ENCODE data around the gene HECTD4.
"Not testable (repeated sequence)": the region's sequence is repeated elsewhere in the genome, so short reads cannot be mapped to it uniquely, and the experiment has no call there.

HECTD4 gene

GRCh38 chr12:112401903-112402498 lies 19.8 kb upstream of the HECTD4 start:
- no peak for DNase-seq

GRCh38 chr12:112401054-112401453 lies 18.8 kb upstream of the HECTD4 start:
- DNase-seq = no peak

GRCh38 chr12:112393328-112393727 lies 11.1 kb upstream of the HECTD4 start:
- no peak for DNase-seq

DNA sequence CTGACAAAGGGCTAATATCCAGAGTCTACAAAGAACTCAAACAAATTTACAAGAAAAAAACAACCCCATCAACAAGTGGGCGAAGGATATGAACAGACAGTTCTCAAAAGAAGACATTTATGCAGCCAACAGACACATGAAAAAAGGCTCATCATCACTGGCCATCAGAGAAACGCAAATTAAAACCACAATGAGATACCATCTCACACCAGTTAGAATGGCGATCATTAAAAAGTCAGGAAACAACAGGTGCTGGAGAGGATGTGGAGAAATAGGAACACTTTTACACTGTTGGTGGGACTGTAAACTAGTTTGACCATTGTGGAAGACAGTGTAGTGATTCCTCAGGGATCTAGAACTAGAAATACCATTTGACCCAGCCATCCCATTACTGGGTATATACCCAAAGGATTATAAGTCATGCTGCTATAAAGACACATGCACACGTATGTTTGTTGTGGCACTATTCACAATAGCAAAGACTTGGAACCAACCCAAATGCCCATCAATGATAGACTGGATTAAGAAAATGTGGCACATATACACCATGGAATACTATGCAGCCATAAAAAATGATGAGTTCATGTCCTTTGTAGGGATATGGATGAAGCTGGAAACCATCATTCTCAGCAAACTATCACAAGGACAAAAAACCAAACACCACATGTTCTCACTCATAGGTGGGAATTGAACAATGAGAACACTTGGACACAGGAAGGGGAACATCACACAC lies 7.9 kb upstream of the HECTD4 start:
- not testable (repeated sequence) for DNase-seq

DNA sequence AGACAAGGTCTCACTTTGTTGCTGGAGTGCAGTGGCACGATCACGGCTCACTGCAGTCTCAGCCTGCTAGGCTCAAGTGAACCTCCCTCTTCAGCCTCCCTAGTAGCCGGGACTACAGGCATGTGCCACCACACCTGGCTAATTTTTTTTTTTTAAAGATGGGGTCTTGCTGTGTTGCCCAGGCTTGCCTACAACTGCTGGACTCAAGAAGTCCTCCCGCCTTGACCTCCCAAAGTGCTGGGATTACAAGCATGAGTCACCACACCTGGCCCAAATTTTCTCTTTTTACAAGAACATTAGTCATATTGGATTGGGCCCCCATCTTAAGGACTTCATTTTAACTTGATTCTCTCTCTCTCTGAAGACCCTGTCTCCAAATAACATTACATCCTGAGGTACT lies 7.0 kb upstream of the HECTD4 start:
- DNase-seq = no peak

DNA sequence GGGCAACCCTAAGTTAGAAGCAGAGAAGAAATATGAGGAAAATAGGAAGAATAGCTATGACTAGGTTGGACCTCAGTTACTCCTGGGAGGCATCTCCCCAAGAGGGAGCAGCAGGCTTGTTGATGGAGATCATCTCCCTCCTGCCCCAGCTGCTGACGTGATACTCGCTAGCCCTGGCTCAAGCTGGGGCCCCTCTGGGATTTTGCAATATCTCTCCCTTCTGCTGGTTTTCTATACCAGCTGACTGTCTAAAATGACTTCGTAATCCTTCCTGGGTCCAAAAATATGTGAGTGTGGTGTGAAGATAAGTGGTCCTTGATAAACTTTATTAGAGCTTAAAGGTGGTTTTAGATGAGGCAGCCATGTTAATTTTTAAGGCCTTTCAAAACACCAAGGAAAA lies 4.5 kb upstream of the HECTD4 start:
- no peak for DNase-seq

- DNase-seq = no peak
These were observed 635 bp upstream of the HECTD4 start for GRCh38 chr12:112382866-112383265.

DNA sequence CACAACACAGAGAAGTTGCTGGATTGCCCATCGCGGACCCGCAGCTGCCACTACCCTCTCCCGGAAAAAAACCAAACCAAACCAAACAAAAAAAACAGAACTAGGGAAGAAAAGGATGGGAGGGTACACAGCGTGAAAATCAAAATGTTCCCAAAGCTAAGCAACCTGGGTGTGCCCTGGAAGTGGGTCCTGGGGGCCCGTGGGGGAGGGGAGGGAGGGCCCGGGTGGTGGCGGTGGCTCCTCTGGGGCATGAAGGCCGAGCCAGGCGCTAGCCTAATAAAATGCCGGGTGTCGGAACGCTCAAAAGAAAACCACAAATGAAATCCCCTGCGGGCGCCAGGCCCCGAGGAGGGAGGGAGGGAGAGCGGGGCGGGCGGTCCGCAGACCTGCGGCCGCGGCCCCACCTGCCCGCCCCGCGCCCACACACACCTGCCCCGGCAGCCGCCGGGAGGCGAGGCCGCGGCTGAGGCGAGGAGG lies 787 bp downstream of the HECTD4 start:
- peak; percentile 34 to 38 for DNase-seq

- DNase-seq = no peak
These were observed 1.4 kb downstream of the HECTD4 start for GRCh38 chr12:112380663-112381405.

DNA sequence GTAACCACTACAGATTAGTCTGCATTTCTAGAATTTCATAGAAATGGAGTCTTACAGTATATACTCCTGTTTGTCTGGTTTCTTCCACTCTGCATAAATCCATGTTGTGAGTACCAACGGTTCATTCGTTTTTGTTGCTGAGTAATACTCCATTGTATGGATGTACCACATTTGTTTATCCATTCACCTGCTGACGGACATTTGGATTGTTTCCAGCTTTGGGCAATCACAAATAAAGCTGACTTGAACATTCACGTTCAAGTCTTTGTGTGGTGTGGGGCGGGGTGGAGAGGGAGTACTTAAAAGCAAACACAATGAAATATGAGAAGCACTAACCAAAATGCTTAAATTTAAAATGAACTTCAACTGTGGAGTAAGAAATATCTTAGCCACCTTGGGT lies 7.1 kb downstream of the HECTD4 start:
- no peak for DNase-seq

- DNase-seq = no peak
These were observed 8.0 kb downstream of the HECTD4 start for GRCh38 chr12:112374166-112374740.

- no peak for DNase-seq
These were observed 11.2 kb downstream of the HECTD4 start for GRCh38 chr12:112370868-112371510.

DNA sequence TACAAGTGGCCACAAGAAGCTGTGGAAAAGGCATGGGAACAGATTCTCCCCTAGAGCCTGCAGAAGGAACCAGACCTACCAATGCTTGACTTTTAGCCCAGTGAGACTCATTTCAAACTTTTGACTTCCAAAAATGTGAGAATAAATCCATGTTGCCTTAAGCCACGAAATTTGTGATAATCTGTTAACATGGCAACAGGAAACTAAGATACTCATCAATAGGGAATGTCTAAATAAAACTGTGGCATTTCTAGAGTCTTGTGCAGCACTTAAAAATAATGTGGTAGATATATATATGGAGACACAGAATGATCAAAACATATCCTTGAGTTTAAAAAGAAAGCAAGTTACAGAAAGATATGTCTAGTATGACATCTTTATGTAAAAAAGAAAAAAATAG lies 12.0 kb downstream of the HECTD4 start:
- no peak for DNase-seq

DNA sequence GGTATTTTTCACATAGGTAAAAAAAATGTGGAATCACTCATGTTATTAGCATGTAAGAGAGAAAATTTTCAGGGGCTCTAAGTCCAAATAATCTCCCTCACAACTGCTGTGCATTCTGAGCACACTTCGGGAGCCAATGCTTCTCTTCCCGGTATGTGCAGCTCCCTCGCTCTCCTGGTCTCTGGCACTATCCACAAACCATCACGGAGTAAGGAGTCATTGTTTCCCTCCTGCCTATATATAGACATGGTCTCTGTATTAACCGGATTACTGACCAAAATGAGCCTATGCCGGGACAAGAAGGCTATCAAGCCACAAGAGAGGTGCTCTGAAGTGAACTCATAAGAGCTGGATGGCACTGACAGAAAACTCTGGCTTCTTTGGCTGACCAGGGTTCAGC lies 13.4 kb downstream of the HECTD4 start:
- no peak for DNase-seq

GRCh38 chr12:112367965-112368364 lies 14.3 kb downstream of the HECTD4 start:
- no peak for DNase-seq

GRCh38 chr12:112362310-112362709 lies 19.9 kb downstream of the HECTD4 start:
- DNase-seq = no peak

- DNase-seq = no peak
These were observed 21.0 kb downstream of the HECTD4 start for GRCh38 chr12:112361271-112361670.

DNA sequence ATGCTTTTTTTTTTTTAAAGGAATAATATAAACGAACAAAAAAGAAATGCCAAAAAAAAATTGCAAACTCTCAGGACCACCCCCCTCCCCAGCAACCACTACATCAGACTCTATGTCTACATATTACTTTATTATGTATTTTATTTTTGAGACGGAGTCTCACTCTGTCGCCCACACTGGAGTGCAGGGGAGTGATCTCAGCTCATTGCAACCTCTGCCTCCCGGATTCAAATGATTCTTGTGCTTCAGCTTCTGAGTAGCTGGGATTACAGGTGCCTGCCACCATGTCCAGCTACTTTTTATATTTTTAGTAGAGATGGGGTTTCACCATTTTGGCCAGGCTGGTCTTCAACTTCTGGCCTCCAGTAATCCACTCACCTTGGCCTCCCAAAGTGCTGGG lies 22.9 kb downstream of the HECTD4 start:
- DNase-seq = no peak

DNA sequence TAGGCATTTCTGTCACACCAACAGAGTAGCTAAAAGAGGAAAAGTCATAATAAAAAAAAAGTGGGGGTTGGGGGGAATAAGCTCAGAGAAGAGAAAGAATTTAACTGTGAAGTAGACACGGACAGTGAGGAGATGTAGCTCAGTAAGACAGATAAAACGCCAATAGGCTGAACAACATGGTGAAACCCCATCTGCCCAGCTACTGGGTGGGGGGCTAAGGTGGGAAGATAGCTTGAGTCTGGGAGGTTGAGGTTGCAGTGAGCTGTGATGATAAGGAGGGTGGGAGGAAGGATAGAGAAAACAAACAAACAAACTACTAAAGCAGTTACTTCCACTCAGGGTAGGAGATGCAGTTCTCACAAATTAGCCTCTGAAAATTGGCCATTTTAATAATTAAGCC lies 25.0 kb downstream of the HECTD4 start:
- no peak for DNase-seq

- no peak for DNase-seq
These were observed 27.8 kb downstream of the HECTD4 start for GRCh38 chr12:112354399-112354798.

DNA sequence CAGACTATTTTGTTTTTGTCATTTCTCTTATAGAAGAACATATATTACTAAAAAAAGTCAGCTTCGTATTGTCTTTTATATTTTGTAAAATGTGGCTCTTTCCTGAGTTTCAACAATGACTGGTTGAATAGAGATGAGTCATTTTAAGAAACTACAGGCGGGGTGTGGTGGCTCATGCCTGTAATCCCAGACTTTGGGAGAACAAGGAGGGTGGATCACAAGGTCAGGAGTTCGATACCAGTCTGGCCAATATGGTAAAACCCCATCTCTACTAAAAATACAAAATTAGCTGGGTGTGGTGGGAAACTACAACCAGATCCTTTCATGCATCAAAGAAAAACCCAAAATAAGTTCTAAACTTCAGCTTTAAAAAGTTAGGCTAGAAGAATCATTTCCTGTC lies 28.8 kb downstream of the HECTD4 start:
- DNase-seq = peak in 1 of 2 experiments; percentile 10

- no peak for DNase-seq
These were observed 29.3 kb downstream of the HECTD4 start for GRCh38 chr12:112352921-112353320.

Data from activated CD4-positive, alpha-beta T cell treated with anti-CD3 and anti-CD28 coated beads, Interleukin-2, amount 50 U/mL, for 48 hours (primary cell).